ENCODE results near the gene EEF1AKMT2. TPM values are rescaled to one million over a fixed set of nuclear protein-coding genes. Genes with fewer than 3 reads are reported as not detected.

Gene EEF1AKMT2
- total RNA-seq, 2 experiments from 2014 or later: 14.4 to 16.7 TPM

DNA sequence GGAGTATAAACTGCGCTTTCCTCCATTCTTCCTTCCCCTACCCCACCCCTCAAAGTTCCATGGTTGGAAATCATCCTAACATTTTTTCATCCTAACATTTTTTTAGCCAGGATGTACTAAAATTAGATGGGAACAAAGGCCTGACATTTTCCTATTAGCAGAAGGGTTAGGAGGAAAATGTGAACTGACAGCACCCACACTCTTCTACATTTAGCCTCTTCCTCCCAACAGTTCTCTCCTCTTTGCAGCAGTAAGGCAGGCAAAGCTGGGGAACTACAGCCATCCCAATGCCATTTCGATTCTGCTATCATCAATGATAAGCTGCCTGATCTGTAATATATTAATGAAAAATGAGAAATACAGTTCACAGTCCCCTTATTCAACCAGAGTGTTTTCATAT lies 36.1 kb downstream of the EEF1AKMT2 start:
- Histone ChIP-seq H3K27me3 (ENCODE audit: control insufficient read depth in 1 of 2, insufficient read depth in 2 of 2, low read length in 2 of 2) (no peaks in the 10 kb centered on the region), H3K36me3 (ENCODE audit: insufficient read depth, low read length) (peaks cover 19% of the 10 kb centered on the region), H3K9me3 (ENCODE audit: control insufficient read depth in 1 of 2, insufficient read depth in 1 of 2, low read length in 2 of 2) (no peaks in the 10 kb centered on the region), H3K27ac (ENCODE audit: low read depth in 1 of 2, low read length in 2 of 2) (no peak overlapping the region), H3K4me1 (ENCODE audit: insufficient read depth, low read length) (no peaks in the 10 kb centered on the region), H3K4me3 (ENCODE audit: low read length) (no peak overlapping the region)
- H3K9me3 Mint-ChIP-seq: no peaks in the 10 kb centered on the region
- H3K27ac Mint-ChIP-seq: no peak overlapping the region
- TF ChIP-seq, protein P1, sequence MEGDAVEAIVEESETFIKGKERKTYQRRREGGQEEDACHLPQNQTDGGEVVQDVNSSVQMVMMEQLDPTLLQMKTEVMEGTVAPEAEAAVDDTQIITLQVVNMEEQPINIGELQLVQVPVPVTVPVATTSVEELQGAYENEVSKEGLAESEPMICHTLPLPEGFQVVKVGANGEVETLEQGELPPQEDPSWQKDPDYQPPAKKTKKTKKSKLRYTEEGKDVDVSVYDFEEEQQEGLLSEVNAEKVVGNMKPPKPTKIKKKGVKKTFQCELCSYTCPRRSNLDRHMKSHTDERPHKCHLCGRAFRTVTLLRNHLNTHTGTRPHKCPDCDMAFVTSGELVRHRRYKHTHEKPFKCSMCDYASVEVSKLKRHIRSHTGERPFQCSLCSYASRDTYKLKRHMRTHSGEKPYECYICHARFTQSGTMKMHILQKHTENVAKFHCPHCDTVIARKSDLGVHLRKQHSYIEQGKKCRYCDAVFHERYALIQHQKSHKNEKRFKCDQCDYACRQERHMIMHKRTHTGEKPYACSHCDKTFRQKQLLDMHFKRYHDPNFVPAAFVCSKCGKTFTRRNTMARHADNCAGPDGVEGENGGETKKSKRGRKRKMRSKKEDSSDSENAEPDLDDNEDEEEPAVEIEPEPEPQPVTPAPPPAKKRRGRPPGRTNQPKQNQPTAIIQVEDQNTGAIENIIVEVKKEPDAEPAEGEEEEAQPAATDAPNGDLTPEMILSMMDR (IDR thresholded peaks at IDR 0.05): no peak
- H3K4me3 Mint-ChIP-seq: no peak overlapping the region
- ChIA-PET CTCF (interaction anchor here (1.0 to 1.3 kb wide), 2 partner anchors 19 to 229 kb away, joined by 3 read pairs; no protein-coding TSS in a partner anchor), POLR2A (no interaction called here)
- ATAC-seq (ENCODE audit: poor library complexity) (no peak), DNase-seq (no peak)
- no peaks in the 10 kb centered on the region for H3K4me1 Mint-ChIP-seq (ENCODE audit: low read depth)
- H3K27me3 Mint-ChIP-seq: no peaks in the 10 kb centered on the region
- H3K36me3 Mint-ChIP-seq (ENCODE audit: low read depth): peaks cover 62% of the 10 kb centered on the region
- intact Hi-C loops (cut with DNase I, micrococcal nuclease): no loop called here

DNA sequence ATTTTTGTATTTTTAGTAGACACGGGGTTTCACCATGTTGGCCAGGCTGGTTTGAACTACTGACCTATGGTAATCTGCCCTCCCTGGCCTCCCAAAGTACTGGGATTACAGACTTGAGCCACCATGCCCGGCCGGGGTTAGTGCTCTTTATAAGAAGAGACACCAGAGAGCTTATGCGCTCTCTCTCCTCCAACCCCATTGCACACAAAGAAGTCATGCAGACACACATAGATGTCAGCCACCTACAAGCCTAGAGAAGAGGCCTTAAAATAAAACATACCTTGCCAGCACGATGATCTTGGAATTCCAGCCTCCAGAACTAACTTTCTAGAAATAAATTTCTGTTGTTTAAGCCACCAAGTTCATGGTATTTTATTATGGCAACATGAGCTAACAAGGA lies 37.5 kb downstream of the EEF1AKMT2 start:
- intact Hi-C loops (cut with DNase I, micrococcal nuclease): loop anchor here in 1 of 2 experiments (5.0 kb wide), 2 partner anchors 33 to 63 kb away; no protein-coding TSS in a partner anchor
- Histone ChIP-seq H3K36me3 (ENCODE audit: insufficient read depth, low read length) (peaks cover 10% of the 10 kb centered on the region), H3K9me3 (ENCODE audit: control insufficient read depth in 1 of 2, insufficient read depth in 1 of 2, low read length in 2 of 2) (no peaks in the 10 kb centered on the region), H3K4me3 (ENCODE audit: low read length) (no peak overlapping the region), H3K27me3 (ENCODE audit: control insufficient read depth in 1 of 2, insufficient read depth in 2 of 2, low read length in 2 of 2) (no peaks in the 10 kb centered on the region), H3K27ac (ENCODE audit: low read depth in 1 of 2, low read length in 2 of 2) (no peak overlapping the region), H3K4me1 (ENCODE audit: insufficient read depth, low read length) (no peaks in the 10 kb centered on the region)
- DNase-seq (no peak), ATAC-seq (ENCODE audit: poor library complexity) (no peak)
- ChIA-PET POLR2A (no interaction called here), CTCF (interaction anchor here (0.6 kb wide), 1 partner anchor 32 kb away, joined by 4 read pairs; no protein-coding TSS in a partner anchor)
- Mint-ChIP-seq H3K36me3 (ENCODE audit: low read depth) (peaks cover 49% of the 10 kb centered on the region), H3K4me1 (ENCODE audit: low read depth) (peaks cover 4% of the 10 kb centered on the region), H3K27me3 (no peaks in the 10 kb centered on the region), H3K4me3 (no peak overlapping the region), H3K9me3 (no peaks in the 10 kb centered on the region), H3K27ac (no peak overlapping the region)
- TF ChIP-seq, protein P1 (IDR thresholded peaks at IDR 0.05): no peak

DNA sequence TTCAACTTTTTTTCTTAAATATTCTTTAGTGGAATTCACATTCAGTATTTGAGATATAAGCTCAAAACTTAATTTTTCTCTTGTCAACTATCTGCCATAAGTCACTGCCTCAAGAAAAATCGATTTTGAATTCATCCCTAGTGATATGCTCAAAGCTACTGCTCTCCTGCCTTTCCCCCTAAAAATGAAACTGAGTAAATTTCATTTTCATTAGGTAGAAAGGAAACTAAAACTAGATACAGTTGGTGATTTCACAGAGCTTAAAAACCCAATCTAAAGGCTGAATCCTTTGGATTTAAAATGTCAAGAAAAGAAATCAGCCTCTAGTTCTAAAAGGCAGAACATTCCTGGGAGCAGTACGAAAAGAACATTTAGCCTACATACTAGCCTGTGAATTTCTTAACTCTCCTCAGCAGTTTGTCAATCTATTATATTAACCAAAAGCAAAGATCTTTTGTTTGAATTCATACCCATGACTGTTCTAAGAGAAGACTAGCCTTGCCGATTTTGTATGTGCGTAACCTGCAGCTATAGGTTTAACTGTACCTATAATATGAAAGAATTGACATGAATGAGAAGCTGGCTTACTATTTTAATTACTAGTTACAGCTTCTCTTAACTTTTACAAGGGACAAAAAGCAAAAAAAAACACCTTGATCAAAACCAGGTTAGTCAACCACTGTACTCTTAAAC lies 42.6 kb downstream of the EEF1AKMT2 start:
- H3K27ac ChIP-seq (ENCODE audit: low read depth in 1 of 2, low read length in 2 of 2): no peak overlapping the region
- peaks cover 5% of the 10 kb centered on the region for H3K36me3 Mint-ChIP-seq (ENCODE audit: low read depth)
- no peaks in the 10 kb centered on the region for H3K36me3 ChIP-seq (ENCODE audit: insufficient read depth, low read length)
- H3K4me1 ChIP-seq (ENCODE audit: insufficient read depth, low read length): peaks cover 5% of the 10 kb centered on the region
- TF ChIP-seq, protein P1 (IDR thresholded peaks at IDR 0.05): no peak
- CTCF ChIA-PET: interaction anchor here (1.0 to 4.0 kb wide), 4 partner anchors 209 to 219 kb away, joined by 3 to 32 read pairs (median 6); no protein-coding TSS in a partner anchor
- H3K27me3 ChIP-seq (ENCODE audit: control insufficient read depth in 1 of 2, insufficient read depth in 2 of 2, low read length in 2 of 2): no peaks in the 10 kb centered on the region
- POLR2A ChIA-PET: interaction anchor here (0.9 to 1.3 kb wide), 3 partner anchors 15 to 167 kb away, joined by 3 to 5 read pairs (median 3); no protein-coding TSS in a partner anchor
- H3K4me3 Mint-ChIP-seq: no peak overlapping the region
- H3K27ac Mint-ChIP-seq: peak overlapping the region; percentile 44
- no peak for DNase-seq
- ATAC-seq (ENCODE audit: poor library complexity): no peak
- H3K4me3 ChIP-seq (ENCODE audit: low read length): no peak overlapping the region
- no peaks in the 10 kb centered on the region for H3K9me3 ChIP-seq (ENCODE audit: control insufficient read depth in 1 of 2, insufficient read depth in 1 of 2, low read length in 2 of 2)
- H3K9me3 Mint-ChIP-seq: no peaks in the 10 kb centered on the region
- no peaks in the 10 kb centered on the region for H3K27me3 Mint-ChIP-seq
- intact Hi-C loops (cut with DNase I, micrococcal nuclease): loop anchor here (5.0 to 10.0 kb wide), 4 partner anchors 46 to 757 kb away; partner anchors contain the start of gene EEF1AKMT2 (in 1 of the 2)
- peaks cover 25% of the 10 kb centered on the region for H3K4me1 Mint-ChIP-seq (ENCODE audit: low read depth)
